Measurements from ENCODE around the gene ANKRD9. TPM values are rescaled to one million over a fixed set of nuclear protein-coding genes. Genes with fewer than 3 reads are reported as not detected.
"Not testable (repeated sequence)": the region's sequence is repeated elsewhere in the genome, so short reads cannot be mapped to it uniquely, and the experiment has no call there.

The ANKRD9 gene
- total RNA-seq, result 2.2 TPM
- 3.5 TPM for polyA plus RNA-seq
- long read RNA-seq, donor 1, result 0 reads
- long read RNA-seq, donor 2, result 0 reads
- long read RNA-seq, donor 3, partial matches to known transcripts, result 0 of 3 reads
- long read RNA-seq, donor 3, other reads (novel, unspliced or antisense), result 0 of 3 reads
- long read RNA-seq, donor 4, full-length matches to known transcripts, result 1 of 1 reads
- long read RNA-seq, donor 4, partial matches to known transcripts, result 0 of 1 reads
- long read RNA-seq, donor 4, other reads (novel, unspliced or antisense), result 0 of 1 reads
- long read RNA-seq, donor 5, full-length matches to known transcripts, result 7 of 7 reads
- long read RNA-seq, donor 5, partial matches to known transcripts, result 0 of 7 reads
- long read RNA-seq, donor 5, other reads (novel, unspliced or antisense), result 0 of 7 reads
- long read RNA-seq, donor 6, full-length matches to known transcripts, result 1 of 1 reads
- long read RNA-seq, donor 6, partial matches to known transcripts, result 0 of 1 reads
- long read RNA-seq, donor 6, other reads (novel, unspliced or antisense), result 0 of 1 reads
- long read RNA-seq, donor 7, partial matches to known transcripts, result 0 of 2 reads
- long read RNA-seq, donor 7, other reads (novel, unspliced or antisense), result 0 of 2 reads
- long read RNA-seq, donor 8, partial matches to known transcripts, result 0 of 1 reads
- long read RNA-seq, donor 8, other reads (novel, unspliced or antisense), result 0 of 1 reads
- long read RNA-seq, donor 9, partial matches to known transcripts, result 0 of 1 reads
- long read RNA-seq, donor 9, other reads (novel, unspliced or antisense), result 0 of 1 reads
- long read RNA-seq, donor 10, partial matches to known transcripts, result 0 of 2 reads
- long read RNA-seq, donor 10, other reads (novel, unspliced or antisense), result 0 of 2 reads

GRCh38 chr14:102509746-102510615 lies at the start of gene ANKRD9:
TSS of gene ANKRD9 (minus strand) at chr14:102509776. CDS start at chr14:102507889, 1,887 bp downstream.
- Histone ChIP-seq H3K4me3 (ENCODE audit: low read length in 2 of 2) (peak within 1 kb of the TSS; percentile 57 to 67), H3K27ac (ENCODE audit: low read depth in 1 of 2, low read length in 1 of 2) (peak within 1 kb of the TSS in 1 of 2 donors; percentile 37), H3K4me1 (ENCODE audit: control insufficient read depth in 2 of 2, insufficient read depth in 2 of 2, low read length in 2 of 2) (peaks cover 13 to 15% of the 10 kb centered on the region in 2 donors), H3K27me3 (ENCODE audit: control insufficient read depth in 2 of 2, insufficient read depth in 1 of 2, low read length in 1 of 2) (peaks cover 6 to 39% of the 10 kb centered on the region in 2 donors), H3K9me3 (ENCODE audit: control insufficient read depth in 2 of 2, insufficient read depth in 1 of 2, low read length in 1 of 2) (peaks cover 0 to 4% of the 10 kb centered on the region in 2 donors), H3K36me3 (ENCODE audit: control insufficient read depth in 2 of 2, insufficient read depth in 2 of 2, low read length in 1 of 2) (no peaks in the 10 kb centered on the region)
- WGBS, result under 1% methylated on average over 91 of the region's 91 CpGs
- peak in 7 of 9 donors; percentile 43 to 77 (median 52) for DNase-seq (ENCODE audit: low read depth in 6 of 9, low spot score in 9 of 9)

DNA sequence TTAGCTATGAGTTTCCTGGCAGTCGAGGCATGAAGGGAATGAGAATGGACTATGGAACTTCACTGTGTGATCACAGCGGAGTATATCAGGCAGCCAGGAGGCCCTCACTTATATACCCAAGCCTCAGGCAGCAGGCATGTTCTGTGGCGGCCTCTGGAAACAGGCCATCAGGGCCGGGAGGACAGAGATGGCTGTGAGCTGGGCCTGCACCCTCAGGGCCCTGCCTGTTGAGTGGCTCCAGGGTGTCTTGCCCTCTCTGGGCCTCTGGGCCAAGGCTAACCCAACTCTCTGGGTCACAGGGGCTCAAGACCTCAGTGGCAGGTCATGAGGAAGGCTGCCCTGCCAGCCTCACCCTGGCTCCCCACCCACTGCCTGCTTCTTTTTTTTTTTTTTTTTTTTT lies 49.0 kb upstream of the ANKRD9 start:
- peaks cover 0 to 11% of the 10 kb centered on the region in 2 donors for H3K27me3 ChIP-seq (ENCODE audit: control insufficient read depth in 2 of 2, insufficient read depth in 1 of 2, low read length in 1 of 2)
- peaks cover 0 to 6% of the 10 kb centered on the region in 2 donors for H3K9me3 ChIP-seq (ENCODE audit: control insufficient read depth in 2 of 2, insufficient read depth in 1 of 2, low read length in 1 of 2)
- WGBS, result 80% methylated on average over 4 of the region's 4 CpGs
- peaks cover 15 to 33% of the 10 kb centered on the region in 2 donors for H3K4me1 ChIP-seq (ENCODE audit: control insufficient read depth in 2 of 2, insufficient read depth in 2 of 2, low read length in 2 of 2)
- no peak overlapping the region for H3K4me3 ChIP-seq (ENCODE audit: low read length in 2 of 2)
- H3K36me3 ChIP-seq (ENCODE audit: control insufficient read depth in 2 of 2, insufficient read depth in 2 of 2, low read length in 1 of 2), result no peaks in the 10 kb centered on the region
- no peak overlapping the region for H3K27ac ChIP-seq (ENCODE audit: low read depth in 1 of 2, low read length in 1 of 2)
- no peak for DNase-seq (ENCODE audit: low read depth in 6 of 9, low spot score in 9 of 9)

DNA sequence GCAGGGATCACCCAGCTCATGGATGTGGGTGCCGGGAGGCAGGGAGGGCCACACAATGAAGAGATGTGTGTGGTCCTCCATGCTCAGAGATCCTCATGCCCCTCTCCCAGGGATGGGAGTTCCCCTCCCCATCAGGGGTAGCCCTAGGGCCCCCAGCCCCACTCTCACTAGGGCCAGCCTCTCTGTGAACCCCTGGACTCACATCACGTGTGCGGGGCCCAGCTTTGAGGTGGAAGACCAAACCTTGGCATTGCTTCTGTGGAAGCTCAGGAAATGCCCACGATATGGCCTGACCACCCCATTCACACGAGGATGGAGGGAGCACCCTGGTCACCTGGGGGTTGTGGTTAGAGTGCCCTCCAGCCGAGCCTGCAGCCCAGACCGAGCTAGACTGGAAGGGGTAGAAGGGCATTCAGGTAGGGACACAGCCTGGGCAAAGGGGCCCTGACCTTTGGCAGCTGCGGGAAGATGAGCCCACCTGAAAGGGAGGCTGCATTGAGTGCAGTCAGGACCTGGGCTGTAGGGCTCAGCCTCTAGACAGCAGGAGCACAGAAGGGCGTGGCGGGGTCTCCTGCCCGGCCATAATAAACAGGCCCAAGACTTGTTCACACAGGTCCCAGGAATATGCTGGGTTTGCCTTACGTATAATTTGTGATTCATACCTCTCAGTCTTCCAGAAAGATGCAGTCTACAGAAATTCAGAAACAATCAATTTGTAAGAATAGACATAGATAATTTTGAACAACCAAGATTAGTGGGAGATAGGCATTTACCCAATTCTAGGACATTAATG lies 48.1 kb upstream of the ANKRD9 start:
- Histone ChIP-seq H3K27ac (ENCODE audit: low read depth in 1 of 2, low read length in 1 of 2) (no peak overlapping the region), H3K4me3 (ENCODE audit: low read length in 2 of 2) (no peak overlapping the region), H3K4me1 (ENCODE audit: control insufficient read depth in 2 of 2, insufficient read depth in 2 of 2, low read length in 2 of 2) (peaks cover 15 to 33% of the 10 kb centered on the region in 2 donors), H3K36me3 (ENCODE audit: control insufficient read depth in 2 of 2, insufficient read depth in 2 of 2, low read length in 1 of 2) (no peaks in the 10 kb centered on the region), H3K27me3 (ENCODE audit: control insufficient read depth in 2 of 2, insufficient read depth in 1 of 2, low read length in 1 of 2) (peaks cover 0 to 11% of the 10 kb centered on the region in 2 donors), H3K9me3 (ENCODE audit: control insufficient read depth in 2 of 2, insufficient read depth in 1 of 2, low read length in 1 of 2) (peaks cover 0 to 3% of the 10 kb centered on the region in 2 donors)
- WGBS, result 91% methylated on average over 12 of the region's 12 CpGs
- DNase-seq (ENCODE audit: low read depth in 6 of 9, low spot score in 9 of 9), result no peak

DNA sequence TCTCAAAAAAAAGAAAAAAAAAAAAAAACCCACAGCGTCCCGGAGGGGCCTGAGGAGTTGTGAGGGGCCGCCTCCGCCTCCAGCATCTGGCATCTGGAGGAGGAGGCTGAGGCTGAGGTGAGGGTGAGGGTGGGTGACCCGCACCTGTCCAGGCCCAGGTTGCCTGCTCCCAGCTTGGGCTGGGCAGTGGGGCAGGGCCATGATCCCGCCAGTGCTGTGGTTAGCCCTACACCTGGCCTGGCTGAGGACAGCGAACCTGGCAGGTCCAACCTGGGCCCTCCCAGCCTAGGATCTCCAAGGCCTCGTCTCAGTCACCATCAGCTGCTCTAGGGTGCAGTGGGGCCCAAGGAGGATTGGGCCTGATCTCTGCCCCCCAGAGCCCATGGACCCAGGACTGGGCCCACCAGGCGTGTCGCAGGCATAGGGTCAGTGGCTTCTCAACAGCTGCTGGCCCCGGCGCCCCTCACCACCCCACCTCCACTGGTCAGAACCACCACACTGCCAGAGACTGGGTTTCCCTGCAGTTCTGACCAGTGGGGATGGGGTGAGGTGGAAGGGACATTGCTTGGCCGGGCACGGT lies 46.6 kb upstream of the ANKRD9 start:
- no peaks in the 10 kb centered on the region for H3K36me3 ChIP-seq (ENCODE audit: control insufficient read depth in 2 of 2, insufficient read depth in 2 of 2, low read length in 1 of 2)
- H3K4me1 ChIP-seq (ENCODE audit: control insufficient read depth in 2 of 2, insufficient read depth in 2 of 2, low read length in 2 of 2), result peaks cover 15 to 31% of the 10 kb centered on the region in 2 donors
- peaks cover 0 to 3% of the 10 kb centered on the region in 2 donors for H3K9me3 ChIP-seq (ENCODE audit: control insufficient read depth in 2 of 2, insufficient read depth in 1 of 2, low read length in 1 of 2)
- WGBS, result 98% methylated on average over 14 of the region's 14 CpGs
- no peak overlapping the region for H3K4me3 ChIP-seq (ENCODE audit: low read length in 2 of 2)
- DNase-seq (ENCODE audit: low read depth in 6 of 9, low spot score in 9 of 9), result no peak
- H3K27ac ChIP-seq (ENCODE audit: low read depth in 1 of 2, low read length in 1 of 2), result no peak overlapping the region
- peaks cover 0 to 11% of the 10 kb centered on the region in 2 donors for H3K27me3 ChIP-seq (ENCODE audit: control insufficient read depth in 2 of 2, insufficient read depth in 1 of 2, low read length in 1 of 2)

- peak overlapping the region in 1 of 2 donors; percentile 40 for H3K27ac ChIP-seq (ENCODE audit: low read depth in 1 of 2, low read length in 1 of 2)
- 9% methylated on average over 94 of the region's 94 CpGs for WGBS
- H3K36me3 ChIP-seq (ENCODE audit: control insufficient read depth in 2 of 2, insufficient read depth in 2 of 2, low read length in 1 of 2), result no peaks in the 10 kb centered on the region
- peaks cover 6 to 20% of the 10 kb centered on the region in 2 donors for H3K4me1 ChIP-seq (ENCODE audit: control insufficient read depth in 2 of 2, insufficient read depth in 2 of 2, low read length in 2 of 2)
- peak overlapping the region; percentile 60 to 86 for H3K4me3 ChIP-seq (ENCODE audit: low read length in 2 of 2)
- no peaks in the 10 kb centered on the region for H3K9me3 ChIP-seq (ENCODE audit: control insufficient read depth in 2 of 2, insufficient read depth in 1 of 2, low read length in 1 of 2)
- peaks cover 0 to 13% of the 10 kb centered on the region in 2 donors for H3K27me3 ChIP-seq (ENCODE audit: control insufficient read depth in 2 of 2, insufficient read depth in 1 of 2, low read length in 1 of 2)
- peak in 4 of 9 donors; percentile 32 to 75 (median 51) for DNase-seq (ENCODE audit: low read depth in 6 of 9, low spot score in 9 of 9)
Observed at GRCh38 chr14:102554821-102555819, 45.5 kb upstream of the ANKRD9 start.

GRCh38 chr14:102551995-102552705 lies 42.6 kb upstream of the ANKRD9 start:
- no peak for DNase-seq (ENCODE audit: low read depth in 6 of 9, low spot score in 9 of 9)
- Histone ChIP-seq H3K4me1 (ENCODE audit: control insufficient read depth in 2 of 2, insufficient read depth in 2 of 2, low read length in 2 of 2) (peaks cover 0 to 10% of the 10 kb centered on the region in 2 donors), H3K36me3 (ENCODE audit: control insufficient read depth in 2 of 2, insufficient read depth in 2 of 2, low read length in 1 of 2) (no peaks in the 10 kb centered on the region), H3K27me3 (ENCODE audit: control insufficient read depth in 2 of 2, insufficient read depth in 1 of 2, low read length in 1 of 2) (peaks cover 0 to 25% of the 10 kb centered on the region in 2 donors), H3K27ac (ENCODE audit: low read depth in 1 of 2, low read length in 1 of 2) (no peak overlapping the region), H3K9me3 (ENCODE audit: control insufficient read depth in 2 of 2, insufficient read depth in 1 of 2, low read length in 1 of 2) (no peaks in the 10 kb centered on the region), H3K4me3 (ENCODE audit: low read length in 2 of 2) (no peak overlapping the region)
- WGBS, result 95% methylated on average over 14 of the region's 14 CpGs

DNA sequence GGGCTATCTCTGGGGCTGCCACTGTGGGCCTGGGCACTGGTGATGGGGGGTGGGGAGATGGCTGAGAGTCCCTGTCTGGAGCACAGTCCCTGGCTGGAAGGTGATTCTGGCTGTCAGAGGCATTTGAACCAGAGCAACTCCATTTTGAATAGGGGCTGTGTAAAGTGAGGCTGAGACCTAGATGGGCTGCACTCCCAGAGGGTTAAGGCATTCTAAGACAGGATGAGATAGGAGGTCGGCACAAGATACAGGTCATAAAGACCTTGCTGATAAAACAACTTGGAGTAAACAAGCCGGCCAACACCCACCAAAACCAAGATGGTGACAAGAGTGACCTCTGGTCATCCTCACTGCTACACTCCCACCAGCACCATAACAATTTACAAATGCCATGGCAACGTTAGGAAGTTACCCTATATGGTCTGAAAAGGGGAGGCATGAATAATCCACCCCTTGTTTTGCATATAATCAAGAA lies 41.4 kb upstream of the ANKRD9 start:
- not testable (repeated sequence) for H3K4me3 ChIP-seq (ENCODE audit: low read length in 2 of 2); H3K9me3 ChIP-seq (ENCODE audit: control insufficient read depth in 2 of 2, insufficient read depth in 1 of 2, low read length in 1 of 2); DNase-seq (ENCODE audit: low read depth in 6 of 9, low spot score in 9 of 9); H3K36me3 ChIP-seq (ENCODE audit: control insufficient read depth in 2 of 2, insufficient read depth in 2 of 2, low read length in 1 of 2); H3K27ac ChIP-seq (ENCODE audit: low read depth in 1 of 2, low read length in 1 of 2)
- Histone ChIP-seq H3K4me1 (ENCODE audit: control insufficient read depth in 2 of 2, insufficient read depth in 2 of 2, low read length in 2 of 2) (peaks cover 0 to 10% of the 10 kb centered on the region in 2 donors), H3K27me3 (ENCODE audit: control insufficient read depth in 2 of 2, insufficient read depth in 1 of 2, low read length in 1 of 2) (peaks cover 2 to 31% of the 10 kb centered on the region in 2 donors)
- WGBS, result 96% methylated on average over 3 of the region's 3 CpGs

All from thymus (tissue), 14 donors.